ENCODE results near the gene CIBAR2.

DNA sequence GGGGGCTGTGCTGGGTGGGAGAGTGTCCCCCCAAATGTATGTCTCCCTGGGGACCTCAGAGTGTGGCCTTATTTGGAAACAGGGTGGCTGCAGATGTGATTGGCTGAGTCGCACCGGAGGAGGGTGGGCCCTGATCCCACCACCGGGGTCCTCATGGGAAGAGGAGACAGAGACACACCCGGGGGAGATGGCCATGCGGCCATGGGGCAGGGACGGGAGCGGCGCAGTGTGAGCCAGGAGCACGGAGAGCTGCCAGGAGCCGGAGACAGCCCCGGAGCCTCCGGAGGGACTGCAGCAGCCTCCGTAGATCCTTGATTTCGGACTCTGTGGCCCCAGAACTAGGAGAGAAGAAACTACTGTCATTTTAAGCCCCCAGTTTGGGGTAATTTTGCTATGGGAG is 1.6 kb upstream of the CIBAR2 start:
- TF ChIP-seq ZNF140 (CRISPR knock-in tag; IDR thresholded peaks at IDR 0.05) (no peak), NBN (IDR thresholded peaks at IDR 0.05; ENCODE audit: low read depth) (no peak), TEAD2 (tag; IDR thresholded peaks at IDR 0.05) (no peak), HNRNPLL (IDR thresholded peaks at IDR 0.05; ENCODE audit: low read depth, low read length, poor library complexity, severe bottlenecking) (no peak), KLF16 (IDR thresholded peaks at IDR 0.05) (no peak), SMARCA5 (IDR thresholded peaks at IDR 0.05) (no peak), CTCF (IDR thresholded peaks at IDR 0.05 in 2 of 3, conservative IDR thresholded peaks at IDR 0.05 in 1 of 3; ENCODE audit: insufficient read depth in 2 of 3, low read depth in 1 of 3, low read length in 3 of 3) (no peak), CEBPG (CRISPR knock-in tag; IDR thresholded peaks at IDR 0.05) (no peak), CEBPG (tag; conservative IDR thresholded peaks at IDR 0.05 in 1 of 2, IDR thresholded peaks at IDR 0.05 in 1 of 2) (no peak), CREB1 (IDR thresholded peaks at IDR 0.05) (no peak), CREB1 (CRISPR knock-in tag; IDR thresholded peaks at IDR 0.05) (no peak), MXI1 (IDR thresholded peaks at IDR 0.05; ENCODE audit: low read depth, low read length) (no peak), BHLHE40 (IDR thresholded peaks at IDR 0.05; ENCODE audit: low read length) (no peak), FOXA3 (CRISPR knock-in tag; conservative IDR thresholded peaks at IDR 0.05 in 1 of 2, IDR thresholded peaks at IDR 0.05 in 1 of 2) (no peak), CBX1 (IDR thresholded peaks at IDR 0.05; ENCODE audit: low read depth) (no peak)
- TF ChIP-seq, protein P1, sequence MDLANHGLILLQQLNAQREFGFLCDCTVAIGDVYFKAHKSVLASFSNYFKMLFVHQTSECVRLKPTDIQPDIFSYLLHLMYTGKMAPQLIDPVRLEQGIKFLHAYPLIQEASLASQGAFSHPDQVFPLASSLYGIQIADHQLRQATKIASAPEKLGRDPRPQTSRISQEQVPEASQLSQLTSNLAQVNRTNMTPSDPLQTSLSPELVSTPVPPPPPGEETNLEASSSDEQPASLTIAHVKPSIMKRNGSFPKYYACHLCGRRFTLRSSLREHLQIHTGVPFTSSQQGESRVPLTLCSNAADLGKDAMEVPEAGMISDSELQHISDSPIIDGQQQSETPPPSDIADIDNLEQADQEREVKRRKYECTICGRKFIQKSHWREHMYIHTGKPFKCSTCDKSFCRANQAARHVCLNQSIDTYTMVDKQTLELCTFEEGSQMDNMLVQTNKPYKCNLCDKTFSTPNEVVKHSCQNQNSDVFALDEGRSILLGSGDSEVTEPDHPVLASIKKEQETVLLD (IDR thresholded peaks at IDR 0.05): no peak

All from K562 (cell line).